Endothelial cell of umbilical vein (primary cell): ENCODE measurements around the gene SELENOF. TPM values are rescaled to one million over a fixed set of nuclear protein-coding genes. Genes with fewer than 3 reads are reported as not detected.

Source experiments
- BruUV-seq: library from RNA; stranded (reverse); fragments of 400-500 nt; replicated peaks from 2 replicates; lab custom pipeline; 2021; lab: Mats Ljungman, UMichigan
- CTCF ChIA-PET: fragments of 300-600, 350-600 bp; sonication (Branson Sonifier 250); formaldehyde crosslinking; loops from one replicate; lab custom pipeline; 2021; ENCODE audit warnings: antibody characterized with exemption, inconsistent platforms; lab: Charles Lee
- POLR2A ChIA-PET: fragments of 300-600, 350-600 bp; sonication (Branson Sonifier 250); formaldehyde crosslinking; loops from one replicate; lab custom pipeline; 2021; ENCODE audit warnings: antibody characterized with exemption, inconsistent platforms; lab: Charles Lee
- DNase-seq: peaks from one replicate; pipeline ENCODE4 v3.0.0-alpha.2; 2011; ENCODE audit warnings: low read depth, low spot score
- FAIRE-seq: peaks from 2 replicates; lab custom pipeline; 2011; peaks lifted over from hg19 to GRCh38; lab: Jason Lieb, UNC
- H2AFZ ChIP-seq: 2 replicates; pipeline ENCODE4 v1.6.0; 2012; ENCODE audit warnings: low read depth, low read length, control low read depth, inconsistent platforms
- H3K27ac ChIP-seq: 2 replicates; pipeline ENCODE4 v1.5.1; 2011; ENCODE audit warnings: low read depth, mild to moderate bottlenecking, control low read depth, low read length, moderate library complexity; ENCODE audit not compliant: insufficient read depth
- H3K27me3 ChIP-seq, 2 experiments: 2 replicates each; pipeline versions ENCODE4 v1.6.0 to v1.6.1; 2011; ENCODE audit warnings: low read length in 2 of 2, mixed read lengths in 1 of 2; ENCODE audit not compliant: control insufficient read depth in 2 of 2, insufficient read depth in 2 of 2
- H3K36me3 ChIP-seq, 2 experiments: 2 replicates in 1 of 2; 3 replicates in 1 of 2; pipeline ENCODE4 v1.5.1; 2011; ENCODE audit warnings: low read length in 2 of 2, mild to moderate bottlenecking in 1 of 2, moderate library complexity in 1 of 2; ENCODE audit not compliant: control insufficient read depth in 2 of 2, insufficient read depth in 2 of 2; ENCODE audit errors: extremely low read depth in 1 of 2
- H3K4me1 ChIP-seq: 3 replicates; pipeline ENCODE4 v1.5.1; 2011; ENCODE audit warnings: mild to moderate bottlenecking, low read length; ENCODE audit not compliant: control insufficient read depth, insufficient read depth; ENCODE audit errors: extremely low read depth
- H3K4me2 ChIP-seq: 2 replicates; pipeline ENCODE4 v1.6.1; 2011; ENCODE audit warnings: low read length, control low read depth, mixed read lengths; ENCODE audit not compliant: insufficient read depth
- H3K4me3 ChIP-seq, 3 experiments: fragments of 200-600 bp in 1 of 3; sonication (generic), shearing (Covaris generic) in 1 of 3; replicated peaks in 1 of 3; 2 replicates each; pipeline ENCODE4 v1.5.1; 2011 to 2016; ENCODE audit warnings: control low read depth in 3 of 3, low read length in 3 of 3, mild to moderate bottlenecking in 2 of 3, inconsistent platforms in 1 of 3, low read depth in 1 of 3, moderate library complexity in 1 of 3; ENCODE audit not compliant: insufficient read depth in 1 of 3
- H3K79me2 ChIP-seq: 2 replicates; pipeline ENCODE4 v1.6.0; 2012; ENCODE audit warnings: low read length, inconsistent platforms; ENCODE audit not compliant: control insufficient read depth, insufficient read depth
- H3K9ac ChIP-seq: replicated peaks from 2 replicates; pipeline ENCODE3; 2011; ENCODE audit warnings: low read length, control low read depth; ENCODE audit not compliant: insufficient read depth; ENCODE audit errors: extremely low read depth
- H3K9me1 ChIP-seq: replicated peaks from 3 replicates; pipeline ENCODE4 v1.6.0; 2011; ENCODE audit warnings: mild to moderate bottlenecking, low read length; ENCODE audit not compliant: control insufficient read depth, insufficient read depth; ENCODE audit errors: extremely low read depth
- H3K9me3 ChIP-seq: replicated peaks from 2 replicates; pipeline ENCODE4 v1.5.1; 2012; ENCODE audit warnings: low read length, inconsistent platforms; ENCODE audit not compliant: control insufficient read depth, insufficient read depth
- H4K20me1 ChIP-seq: replicated peaks from 2 replicates; pipeline ENCODE3; 2011; ENCODE audit warnings: mild to moderate bottlenecking, low read length; ENCODE audit not compliant: control insufficient read depth, insufficient read depth; ENCODE audit errors: extremely low read depth
- CTCF ChIP-seq, 2 donors: IDR thresholded peaks; 1 replicate in 1 of 2; 2 replicates in 1 of 2; pipeline ENCODE4 v1.5.1; 2011; ENCODE audit warnings: low read length in 2 of 2, mild to moderate bottlenecking in 2 of 2, moderate library complexity in 2 of 2, control low read depth in 1 of 2, inconsistent platforms in 1 of 2, low read depth in 1 of 2; ENCODE audit not compliant: insufficient read depth in 1 of 2; ENCODE audit errors: extremely low read depth in 1 of 2
- EZH2 ChIP-seq: IDR thresholded peaks from 2 replicates; pipeline ENCODE4 v1.6.1; 2012; ENCODE audit warnings: borderline replicate concordance, low read depth, mild to moderate bottlenecking, moderate library complexity, low read length, inconsistent platforms; ENCODE audit not compliant: severe bottlenecking
- FOS ChIP-seq: IDR thresholded peaks from 2 replicates; pipeline ENCODE4 v1.6.1; 2011; ENCODE audit warnings: mild to moderate bottlenecking, low read length, moderate library complexity, borderline replicate concordance; ENCODE audit not compliant: insufficient read depth
- GATA2 ChIP-seq: IDR thresholded peaks from 2 replicates; pipeline ENCODE4 v1.7.0; 2011; ENCODE audit warnings: low read depth, mild to moderate bottlenecking, moderate library complexity, mixed read lengths, low read length; ENCODE audit not compliant: insufficient read length, insufficient read depth
- JUN ChIP-seq: IDR thresholded peaks from 2 replicates; pipeline ENCODE4 v1.6.1; 2011; ENCODE audit warnings: borderline replicate concordance, low read depth; ENCODE audit not compliant: insufficient read length, insufficient read depth
- MAX ChIP-seq: IDR thresholded peaks from 2 replicates; pipeline ENCODE4 v1.6.1; 2011; ENCODE audit not compliant: insufficient read depth, insufficient read length
- MYC ChIP-seq: IDR thresholded peaks from one replicate; pipeline ENCODE4 v1.6.1; 2011; ENCODE audit warnings: mild to moderate bottlenecking, low read depth, low read length
- POLR2A ChIP-seq: IDR thresholded peaks from 2 replicates; pipeline ENCODE4 v1.6.1; 2012; ENCODE audit warnings: low read depth, mild to moderate bottlenecking, control low read depth, low read length
- POLR2AphosphoS5 ChIP-seq: IDR thresholded peaks from 2 replicates; pipeline ENCODE4 v1.6.1; 2012; ENCODE audit warnings: low read depth, mild to moderate bottlenecking, control low read depth, low read length, moderate library complexity; ENCODE audit not compliant: insufficient read depth
- dilution Hi-C: fragments of 300-500 bp; cut with MboI; formaldehyde crosslinking; loops from one replicate; pipeline ENCODE4 v1.15.0; 2019; ENCODE audit warnings: low sequenced_read_pairs; ENCODE audit not compliant: extremely low pct_ligation_motif_present
- intact Hi-C: fragments of 100-400 bp; cut with micrococcal nuclease; formaldehyde crosslinking; loops from one replicate; pipeline ENCODE4 v1.10.0; 2022
- polyA plus RNA-seq, 4 experiments: library from polyadenylated mRNA; depleted of rRNA in 3 of 4; stranded (reverse) in 3 of 4; unstranded in 1 of 4; fragments of >200 nt; gene quantifications; 2 replicates each; pipeline versions ENCODE4 v1.2.1 to v1.2.3, GENCODE V29; 2011 to 2012; ENCODE audit warnings: missing spikeins in 1 of 4
- total RNA-seq: library from RNA; stranded (reverse); gene quantifications from 2 replicates; pipeline ENCODE4 v1.2.3, GENCODE V29; 2021

Gene SELENOF
- total and polyA plus RNA-seq, 2 donors (not counting 3 experiments of a cell fraction or from before 2014, with no cell fraction given): 102 to 202 TPM

GRCh38 chr1:86823386-86823785, 90.5 kb downstream of the SELENOF start:
- no TSS peak for BruUV-seq
- intact Hi-C loops (no loop called here), dilution Hi-C loops (no loop called here)
- Histone ChIP-seq H3K4me1 (no peaks in the 10 kb centered on the region), H4K20me1 (no peaks in the 10 kb centered on the region), H2AFZ (no peak overlapping the region), H3K9ac (no peak overlapping the region), H3K9me1 (no peaks in the 10 kb centered on the region), H3K36me3 (no peaks in the 10 kb centered on the region), H3K4me2 (no peak overlapping the region), H3K27ac (no peak overlapping the region), H3K4me3 (no peak overlapping the region), H3K79me2 (no peaks in the 10 kb centered on the region), H3K9me3 (no peaks in the 10 kb centered on the region), H3K27me3 (peaks cover 0 to 7% of the 10 kb centered on the region in 2 experiments)
- TF ChIP-seq GATA2 (no peak), MYC (no peak), POLR2AphosphoS5 (no peak), FOS (no peak), JUN (no peak), EZH2 (no peak), MAX (no peak), CTCF (IDR thresholded peaks at IDR 0.05; ENCODE audit: extremely low read depth in 1 of 2, insufficient read depth in 1 of 2, low read depth in 1 of 2, low read length in 2 of 2) (no peak), POLR2A (no peak)
- FAIRE-seq (no peak), DNase-seq (no peak)
- ChIA-PET CTCF (interaction anchor here (1.3 kb wide), 1 partner anchor 10 kb away, joined by 4 read pairs; no protein-coding TSS in a partner anchor), POLR2A (no interaction called here)
